WTC11 (cell line): ENCODE data around the gene KLK1.

Source experiments
- ATF2 ChIP-seq: sonication (generic); formaldehyde crosslinking; IDR thresholded peaks from 2 replicates; pipeline ENCODE4 v1.8.1; 2022; ENCODE audit warnings: low read depth, missing genetic modification reagents, borderline replicate concordance
- CREM ChIP-seq: sonication (generic); formaldehyde crosslinking; IDR thresholded peaks from 2 replicates; pipeline ENCODE4 v1.8.1; 2022; ENCODE audit warnings: mild to moderate bottlenecking, missing genetic modification reagents, moderate library complexity
- CTCF ChIP-seq: fragments of 200-600 bp; IDR thresholded peaks from 2 replicates; pipeline ENCODE4 v1.8.0; 2022; ENCODE audit warnings: antibody characterized with exemption
- FOXJ3 ChIP-seq: sonication (generic); formaldehyde crosslinking; IDR thresholded peaks from 2 replicates; pipeline ENCODE4 v1.9.0; 2021; ENCODE audit warnings: missing genetic modification reagents, mild to moderate bottlenecking, borderline replicate concordance
- FOXK1 ChIP-seq: sonication (generic); formaldehyde crosslinking; IDR thresholded peaks from 2 replicates; pipeline ENCODE4 v1.8.0; 2022; ENCODE audit warnings: mild to moderate bottlenecking, moderate library complexity, missing genetic modification reagents
- FOXP4 ChIP-seq: sonication (generic); formaldehyde crosslinking; IDR thresholded peaks from 2 replicates; pipeline ENCODE4 v1.8.0; 2022; ENCODE audit warnings: mild to moderate bottlenecking, missing genetic modification reagents
- MLX ChIP-seq: sonication (generic); formaldehyde crosslinking; IDR thresholded peaks from 2 replicates; pipeline ENCODE4 v1.8.1; 2023; ENCODE audit warnings: mild to moderate bottlenecking, missing genetic modification reagents, moderate library complexity
- NFATC4 ChIP-seq: fragments of 250-450 bp; sonication (Bioruptor Pico); IDR thresholded peaks from 2 replicates; pipeline ENCODE4 v1.9.0; 2021; ENCODE audit warnings: mild to moderate bottlenecking
- NFE2L1 ChIP-seq: sonication (generic); formaldehyde crosslinking; IDR thresholded peaks from 2 replicates; pipeline ENCODE4 v1.8.1; 2023; ENCODE audit warnings: missing genetic modification reagents
- PRDM15 ChIP-seq: sonication (generic); formaldehyde crosslinking; IDR thresholded peaks from 2 replicates; pipeline ENCODE4 v1.8.0; 2022; ENCODE audit warnings: missing genetic modification reagents
- SP1 ChIP-seq: sonication (generic); formaldehyde crosslinking; conservative IDR thresholded peaks from 2 replicates; pipeline ENCODE4 v1.8.1; 2022; ENCODE audit warnings: missing genetic modification reagents
- USF2 ChIP-seq: sonication (generic); formaldehyde crosslinking; IDR thresholded peaks from 2 replicates; pipeline ENCODE4 v1.8.1; 2023; ENCODE audit warnings: mild to moderate bottlenecking, missing genetic modification reagents, moderate library complexity
- ZNF138 ChIP-seq: sonication (generic); formaldehyde crosslinking; conservative IDR thresholded peaks from 2 replicates; pipeline ENCODE4 v1.8.1; 2022; ENCODE audit warnings: mild to moderate bottlenecking, moderate library complexity, missing genetic modification reagents
- ZNF423 ChIP-seq: fragments of 250-450 bp; sonication (Bioruptor Pico); IDR thresholded peaks from 2 replicates; pipeline ENCODE4 v2.1.2; 2022; ENCODE audit warnings: mild to moderate bottlenecking, moderate library complexity

- TF ChIP-seq SP1 (CRISPR knock-in tag), result no peak
- TF ChIP-seq ATF2, result no peak
- TF ChIP-seq CTCF, result no peak
- TF ChIP-seq PRDM15 (CRISPR knock-in tag), result no peak
- TF ChIP-seq CREM (CRISPR knock-in tag), result no peak
- no peak for TF ChIP-seq ZNF423 (CRISPR knock-in tag)
- TF ChIP-seq FOXJ3 (CRISPR knock-in tag), result no peak
- no peak for TF ChIP-seq FOXK1 (CRISPR knock-in tag)
- no peak for TF ChIP-seq USF2 (CRISPR knock-in tag)
- TF ChIP-seq FOXP4 (CRISPR knock-in tag), result no peak
- TF ChIP-seq NFE2L1, result no peak
- TF ChIP-seq MLX, result no peak
- no peak for TF ChIP-seq NFATC4 (CRISPR knock-in tag)
- no peak for TF ChIP-seq ZNF138
Observed at GRCh38 chr19:50832666-50833065, 9.1 kb upstream of the KLK1 start.
